HepG2 (cell line): ENCODE data around the gene FBXO24. TPM values are rescaled to one million over a fixed set of nuclear protein-coding genes. Genes with fewer than 3 reads are reported as not detected.

Source experiments
- ASH2L ChIP-seq: fragments of 300-600, 200-600 bp; sonication (generic); IDR thresholded peaks from 2 replicates; pipeline ENCODE4 v1.7.0; 2017; ENCODE audit warnings: low read depth, mild to moderate bottlenecking, moderate library complexity, mixed read lengths, low read length; ENCODE audit not compliant: insufficient read length
- EED ChIP-seq: sonication (generic); formaldehyde crosslinking; IDR thresholded peaks from 2 replicates; pipeline ENCODE4 v1.5.0; 2020; ENCODE audit warnings: mild to moderate bottlenecking, missing genetic modification reagents
- GFI1 ChIP-seq: sonication (generic); formaldehyde crosslinking; IDR thresholded peaks from 2 replicates; pipeline ENCODE4 v1.5.0; 2020; ENCODE audit warnings: missing genetic modification reagents, mild to moderate bottlenecking, borderline replicate concordance
- KLF6 ChIP-seq: IDR thresholded peaks from 2 replicates; pipeline ENCODE4 v1.8.0; 2016; ENCODE audit warnings: missing biosample characterization, missing genetic modification reagents
- MAFF ChIP-seq: IDR thresholded peaks from 2 replicates; pipeline ENCODE4 v1.6.1; 2011; ENCODE audit warnings: low read depth, low read length, improper control_type of control experiment
- PPARG ChIP-seq: conservative IDR thresholded peaks from 2 replicates; pipeline ENCODE4 v1.6.1; 2016; ENCODE audit warnings: missing biosample characterization, missing genetic modification reagents
- RFX1 ChIP-seq: fragments of 450-650 bp; IDR thresholded peaks from 2 replicates; pipeline ENCODE4 v1.6.1; 2017
- SNAPC5 ChIP-seq: sonication (generic); formaldehyde crosslinking; IDR thresholded peaks from 2 replicates; pipeline ENCODE4 v1.8.1; 2023; ENCODE audit warnings: mild to moderate bottlenecking, missing genetic modification reagents, borderline replicate concordance
- SRY ChIP-seq: sonication (generic); formaldehyde crosslinking; IDR thresholded peaks from 2 replicates; pipeline ENCODE4 v1.8.0; 2022; ENCODE audit warnings: mild to moderate bottlenecking, missing genetic modification reagents
- ZBTB1 ChIP-seq: sonication (generic); formaldehyde crosslinking; IDR thresholded peaks from 2 replicates; pipeline ENCODE4 v1.4.0; 2020; ENCODE audit warnings: missing genetic modification reagents, borderline replicate concordance
- ZNF256 ChIP-seq: sonication (generic); formaldehyde crosslinking; conservative IDR thresholded peaks from 2 replicates; pipeline ENCODE4 v1.4.0; 2020; ENCODE audit warnings: missing genetic modification reagents
- ZNF281 ChIP-seq: sonication (generic); formaldehyde crosslinking; IDR thresholded peaks from 2 replicates; pipeline ENCODE4 v1.4.0; 2020; ENCODE audit warnings: missing genetic modification reagents, borderline replicate concordance
- ZNF331 ChIP-seq: sonication (generic); formaldehyde crosslinking; IDR thresholded peaks from 2 replicates; pipeline ENCODE4 v1.4.0; 2020; ENCODE audit warnings: missing genetic modification reagents
- ZNF333 ChIP-seq: sonication (generic); formaldehyde crosslinking; IDR thresholded peaks from 2 replicates; pipeline ENCODE4 v1.4.0; 2020; ENCODE audit warnings: mild to moderate bottlenecking, missing genetic modification reagents, borderline replicate concordance
- ZNF670 ChIP-seq: sonication (generic); formaldehyde crosslinking; IDR thresholded peaks from 2 replicates; pipeline ENCODE4 v1.8.0; 2022; ENCODE audit warnings: mild to moderate bottlenecking, missing genetic modification reagents, borderline replicate concordance
- ZNF816 ChIP-seq: sonication (generic); formaldehyde crosslinking; IDR thresholded peaks from 2 replicates; pipeline ENCODE4 v1.8.0; 2022; ENCODE audit warnings: missing genetic modification reagents, mild to moderate bottlenecking, borderline replicate concordance
- polyA plus RNA-seq, 8 experiments: library from polyadenylated mRNA; depleted of rRNA in 3 of 8; stranded (reverse) in 7 of 8; unstranded in 1 of 8; fragments of >200 nt; fragmentation: Illumina TruSeq in 4 of 8; extraction: Trizol in 4 of 8; gene quantifications; 2 replicates each; pipeline versions ENCODE4 v1.2.1 to v1.2.3, GENCODE V29; 2011 to 2016; ENCODE audit warnings: low read depth in 4 of 8, missing spikeins in 1 of 8, mixed read lengths in 1 of 8; ENCODE audit not compliant: insufficient read depth in 1 of 8
- total RNA-seq, 5 experiments: library from RNA; depleted of rRNA; stranded (reverse); fragments of >200 nt; fragmentation: Illumina TruSeq; extraction: Trizol; gene quantifications; 2 replicates each; pipeline ENCODE4 v1.2.3, GENCODE V29; 2016; ENCODE audit warnings: low read depth in 1 of 5
- TF ChIP-seq, protein P1 (sequence below): sonication (generic); formaldehyde crosslinking; IDR thresholded peaks from 2 replicates; pipeline ENCODE4 v1.4.0; 2020; ENCODE audit warnings: missing genetic modification reagents, borderline replicate concordance
- TF ChIP-seq, protein P2 (sequence below): sonication (generic); formaldehyde crosslinking; IDR thresholded peaks from 2 replicates; pipeline ENCODE4 v1.5.0; 2020; ENCODE audit warnings: mild to moderate bottlenecking, missing genetic modification reagents
- TF ChIP-seq, protein P3 (sequence below): IDR thresholded peaks from 2 replicates; pipeline ENCODE4 v1.6.1; 2016
- TF ChIP-seq, protein P4 (sequence below): sonication (generic); formaldehyde crosslinking; conservative IDR thresholded peaks from 2 replicates; pipeline ENCODE4 v1.4.0; 2020; ENCODE audit warnings: missing genetic modification reagents

The FBXO24 gene
- total and polyA plus RNA-seq, 2 of the 13 experiments (the other 11 are each of a cell fraction or from before 2014, with no cell fraction given) = 0.20 to 0.55 TPM

DNA sequence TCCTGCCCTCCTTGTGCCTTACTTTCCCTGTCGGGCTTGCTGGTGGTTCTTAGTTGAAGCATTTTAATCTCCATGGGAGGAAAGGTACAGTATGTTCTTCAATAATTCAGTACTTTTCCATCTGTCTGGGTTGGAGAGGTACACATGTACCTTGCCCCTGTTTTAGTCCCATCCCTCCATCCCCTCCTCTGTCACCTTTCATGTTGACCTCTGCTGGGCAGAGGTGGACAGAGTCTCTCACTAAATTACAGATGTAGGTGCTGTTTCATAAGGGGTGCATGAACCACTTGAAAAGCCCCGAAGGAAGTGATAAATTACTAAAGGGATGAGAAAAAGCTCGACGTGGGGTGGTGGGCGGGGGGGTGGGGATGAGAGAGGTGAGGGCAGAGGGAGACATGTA is 41.7 kb upstream of the FBXO24 start (continued):
- TF ChIP-seq PPARG (CRISPR knock-in tag) = no peak
- TF ChIP-seq, protein P1, sequence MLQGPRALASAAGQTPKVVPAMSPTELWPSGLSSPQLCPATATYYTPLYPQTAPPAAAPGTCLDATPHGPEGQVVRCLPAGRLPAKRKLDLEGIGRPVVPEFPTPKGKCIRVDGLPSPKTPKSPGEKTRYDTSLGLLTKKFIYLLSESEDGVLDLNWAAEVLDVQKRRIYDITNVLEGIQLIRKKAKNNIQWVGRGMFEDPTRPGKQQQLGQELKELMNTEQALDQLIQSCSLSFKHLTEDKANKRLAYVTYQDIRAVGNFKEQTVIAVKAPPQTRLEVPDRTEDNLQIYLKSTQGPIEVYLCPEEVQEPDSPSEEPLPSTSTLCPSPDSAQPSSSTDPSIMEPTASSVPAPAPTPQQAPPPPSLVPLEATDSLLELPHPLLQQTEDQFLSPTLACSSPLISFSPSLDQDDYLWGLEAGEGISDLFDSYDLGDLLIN (CRISPR knock-in tag) = no peak
- TF ChIP-seq EED (CRISPR knock-in tag) = no peak
- TF ChIP-seq ZNF331 (CRISPR knock-in tag) = peak; percentile 57; the same call in 1 of the 2 replicates
- TF ChIP-seq KLF6 (CRISPR knock-in tag) = no peak
- TF ChIP-seq ZNF333 (CRISPR knock-in tag) = no peak
- TF ChIP-seq, protein P2, sequence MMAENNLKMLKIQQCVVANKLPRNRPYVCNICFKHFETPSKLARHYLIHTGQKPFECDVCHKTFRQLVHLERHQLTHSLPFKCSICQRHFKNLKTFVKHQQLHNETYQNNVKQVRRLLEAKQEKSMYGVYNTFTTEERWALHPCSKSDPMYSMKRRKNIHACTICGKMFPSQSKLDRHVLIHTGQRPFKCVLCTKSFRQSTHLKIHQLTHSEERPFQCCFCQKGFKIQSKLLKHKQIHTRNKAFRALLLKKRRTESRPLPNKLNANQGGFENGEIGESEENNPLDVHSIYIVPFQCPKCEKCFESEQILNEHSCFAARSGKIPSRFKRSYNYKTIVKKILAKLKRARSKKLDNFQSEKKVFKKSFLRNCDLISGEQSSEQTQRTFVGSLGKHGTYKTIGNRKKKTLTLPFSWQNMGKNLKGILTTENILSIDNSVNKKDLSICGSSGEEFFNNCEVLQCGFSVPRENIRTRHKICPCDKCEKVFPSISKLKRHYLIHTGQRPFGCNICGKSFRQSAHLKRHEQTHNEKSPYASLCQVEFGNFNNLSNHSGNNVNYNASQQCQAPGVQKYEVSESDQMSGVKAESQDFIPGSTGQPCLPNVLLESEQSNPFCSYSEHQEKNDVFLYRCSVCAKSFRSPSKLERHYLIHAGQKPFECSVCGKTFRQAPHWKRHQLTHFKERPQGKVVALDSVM (CRISPR knock-in tag) = no peak
- no peak for TF ChIP-seq ZNF256
- TF ChIP-seq MAFF = no peak
- TF ChIP-seq, protein P3, sequence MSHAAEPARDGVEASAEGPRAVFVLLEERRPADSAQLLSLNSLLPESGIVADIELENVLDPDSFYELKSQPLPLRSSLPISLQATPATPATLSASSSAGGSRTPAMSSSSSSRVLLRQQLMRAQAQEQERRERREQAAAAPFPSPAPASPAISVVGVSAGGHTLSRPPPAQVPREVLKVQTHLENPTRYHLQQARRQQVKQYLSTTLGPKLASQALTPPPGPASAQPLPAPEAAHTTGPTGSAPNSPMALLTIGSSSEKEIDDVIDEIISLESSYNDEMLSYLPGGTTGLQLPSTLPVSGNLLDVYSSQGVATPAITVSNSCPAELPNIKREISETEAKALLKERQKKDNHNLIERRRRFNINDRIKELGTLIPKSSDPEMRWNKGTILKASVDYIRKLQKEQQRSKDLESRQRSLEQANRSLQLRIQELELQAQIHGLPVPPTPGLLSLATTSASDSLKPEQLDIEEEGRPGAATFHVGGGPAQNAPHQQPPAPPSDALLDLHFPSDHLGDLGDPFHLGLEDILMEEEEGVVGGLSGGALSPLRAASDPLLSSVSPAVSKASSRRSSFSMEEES (CRISPR knock-in tag) = no peak
- TF ChIP-seq GFI1 (CRISPR knock-in tag) = no peak
- TF ChIP-seq SNAPC5 (CRISPR knock-in tag) = no peak
- no peak for TF ChIP-seq ZNF816 (CRISPR knock-in tag)
- no peak for TF ChIP-seq ASH2L
- TF ChIP-seq, protein P4, sequence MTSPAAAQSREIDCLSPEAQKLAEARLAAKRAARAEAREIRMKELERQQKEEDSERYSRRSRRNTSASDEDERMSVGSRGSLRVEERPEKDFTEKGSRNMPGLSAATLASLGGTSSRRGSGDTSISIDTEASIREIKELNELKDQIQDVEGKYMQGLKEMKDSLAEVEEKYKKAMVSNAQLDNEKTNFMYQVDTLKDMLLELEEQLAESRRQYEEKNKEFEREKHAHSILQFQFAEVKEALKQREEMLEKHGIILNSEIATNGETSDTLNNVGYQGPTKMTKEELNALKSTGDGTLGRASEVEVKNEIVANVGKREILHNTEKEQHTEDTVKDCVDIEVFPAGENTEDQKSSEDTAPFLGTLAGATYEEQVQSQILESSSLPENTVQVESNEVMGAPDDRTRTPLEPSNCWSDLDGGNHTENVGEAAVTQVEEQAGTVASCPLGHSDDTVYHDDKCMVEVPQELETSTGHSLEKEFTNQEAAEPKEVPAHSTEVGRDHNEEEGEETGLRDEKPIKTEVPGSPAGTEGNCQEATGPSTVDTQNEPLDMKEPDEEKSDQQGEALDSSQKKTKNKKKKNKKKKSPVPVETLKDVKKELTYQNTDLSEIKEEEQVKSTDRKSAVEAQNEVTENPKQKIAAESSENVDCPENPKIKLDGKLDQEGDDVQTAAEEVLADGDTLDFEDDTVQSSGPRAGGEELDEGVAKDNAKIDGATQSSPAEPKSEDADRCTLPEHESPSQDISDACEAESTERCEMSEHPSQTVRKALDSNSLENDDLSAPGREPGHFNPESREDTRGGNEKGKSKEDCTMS = no peak
- TF ChIP-seq ZBTB1 = no peak
- no peak; the same call in 1 of the 2 replicates for TF ChIP-seq ZNF281
- TF ChIP-seq RFX1 = no peak
- TF ChIP-seq ZNF670 = no peak
- TF ChIP-seq SRY (CRISPR knock-in tag) = no peak
